Stimulated activated CD4-positive, alpha-beta T cell treated with anti-CD3 and anti-CD28 coated beads, Interleukin-12 subunit alpha, Interleukin-12 subunit beta, amount 100 ng/mL, for 4 hours (primary cell): Measurements from ENCODE around the gene GABRR1.
"Not testable (repeated sequence)": the region's sequence is repeated elsewhere in the genome, so short reads cannot be mapped to it uniquely, and the experiment has no call there.

Source experiments
- DNase-seq: peaks from one replicate; pipeline ENCODE4 v3.0.0-alpha.2; 2020

GABRR1 gene

DNA sequence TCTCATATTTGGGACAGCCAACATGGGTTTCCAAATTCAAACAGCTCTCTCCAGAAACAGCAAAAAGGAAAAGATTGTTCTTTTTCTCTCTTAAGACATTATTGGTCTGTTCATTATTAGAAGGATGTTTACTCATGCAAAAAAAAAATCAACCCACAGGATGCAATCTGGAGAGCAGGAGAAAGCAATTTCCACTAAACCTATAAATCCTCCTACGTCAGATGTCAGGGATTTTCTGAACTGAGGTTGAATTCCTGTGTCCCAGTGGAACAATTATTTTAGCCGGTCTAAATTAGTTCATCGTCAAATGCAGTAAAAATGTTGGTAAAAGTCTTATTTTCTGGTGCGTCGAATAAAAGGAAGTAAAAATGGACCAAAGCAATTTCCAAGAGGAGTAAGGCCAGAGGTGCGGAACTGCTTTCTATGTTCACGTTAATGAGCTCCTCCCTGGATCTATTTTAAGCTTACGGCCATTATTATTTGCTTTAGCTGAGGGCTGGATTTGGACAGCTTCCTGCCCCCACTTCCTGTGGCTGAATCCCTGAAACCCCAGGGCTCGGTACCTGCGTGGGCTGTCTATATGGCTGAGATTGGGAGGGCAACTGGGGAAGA is at the start of gene GABRR1:
Gene GABRR1 (minus strand): TSS at position 60 of the 612 bp plus-strand sequence. CDS start 36 bp downstream, at position 24.
- DNase-seq: no peak

DNA sequence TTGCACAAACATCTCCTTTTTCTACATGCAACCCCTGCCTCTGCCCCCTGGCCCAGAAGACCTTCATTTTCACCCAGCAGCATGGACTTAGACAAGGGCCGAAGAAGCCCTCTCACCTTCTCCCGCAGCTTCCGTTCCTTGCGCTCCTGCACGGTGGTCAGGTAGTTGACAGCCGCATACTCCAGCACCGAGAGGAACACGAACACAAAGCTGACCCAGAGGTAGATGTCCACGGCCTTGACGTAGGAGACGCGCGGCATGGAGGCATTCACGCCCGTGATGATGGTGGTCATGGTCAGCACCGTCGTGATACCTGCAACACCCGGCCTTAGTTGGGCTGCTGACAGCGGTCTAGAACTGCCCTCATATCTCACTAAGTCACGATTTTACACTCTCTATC is 47.1 kb upstream of the GABRR1 start:
- DNase-seq: no peak

DNA sequence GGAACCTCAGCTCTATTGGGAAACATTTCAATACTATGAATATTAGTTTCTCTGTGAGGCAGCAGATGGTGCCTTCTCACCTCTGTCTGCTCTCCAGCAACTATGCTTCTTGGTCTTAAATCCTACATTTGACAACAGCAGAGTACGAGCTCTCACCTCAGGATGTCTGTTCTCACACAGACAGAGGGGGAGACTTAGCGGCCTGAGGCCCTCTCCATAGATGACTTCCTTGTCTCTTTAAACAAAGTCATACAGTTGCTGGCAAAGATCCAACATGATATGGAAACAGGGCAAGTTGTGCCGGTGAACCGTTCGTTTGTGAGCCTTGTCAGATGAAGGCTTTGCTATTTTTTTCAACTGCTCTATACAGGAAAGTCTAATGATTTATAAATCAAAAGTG is 43.7 kb upstream of the GABRR1 start:
- no peak for DNase-seq

DNA sequence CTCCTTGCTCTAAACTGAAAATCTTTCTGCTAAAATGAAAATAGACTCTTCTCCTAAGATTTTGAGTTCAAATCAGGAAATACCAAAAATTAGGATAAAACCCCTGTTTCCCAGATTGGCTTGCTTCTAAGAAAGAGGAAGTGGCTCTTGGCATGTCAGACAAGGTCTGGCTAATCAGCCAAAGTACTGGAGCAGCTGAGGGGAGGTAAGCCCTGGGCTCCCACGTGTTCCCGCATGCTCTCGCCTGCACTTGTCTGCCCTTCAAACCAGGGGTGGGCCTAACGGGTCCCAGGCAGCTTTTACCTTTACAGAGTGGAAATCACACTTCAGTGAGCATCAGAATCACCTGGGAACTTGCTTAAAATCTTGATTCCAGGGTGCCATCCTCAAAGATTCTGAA is 43.2 kb upstream of the GABRR1 start:
- DNase-seq: no peak

DNA sequence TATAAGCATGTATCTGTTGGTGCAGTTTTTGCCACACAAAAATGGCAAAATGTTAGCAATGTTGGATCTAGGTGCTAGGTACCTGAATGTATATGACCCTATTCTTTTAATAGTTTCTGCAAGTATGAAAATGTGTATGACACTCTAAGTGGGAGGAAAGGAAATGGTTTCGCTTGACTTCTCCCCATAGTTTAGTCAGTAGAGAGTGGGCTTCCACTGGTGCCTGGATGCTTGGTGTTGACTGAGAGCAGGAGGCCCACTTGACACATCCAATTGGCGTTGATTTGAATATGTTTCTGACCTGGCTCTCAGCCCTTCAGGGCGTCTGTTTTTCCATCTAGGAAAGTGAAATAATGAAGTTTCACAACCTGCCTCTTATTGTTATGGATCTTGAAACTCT is 41.8 kb upstream of the GABRR1 start:
- DNase-seq: no peak

DNA sequence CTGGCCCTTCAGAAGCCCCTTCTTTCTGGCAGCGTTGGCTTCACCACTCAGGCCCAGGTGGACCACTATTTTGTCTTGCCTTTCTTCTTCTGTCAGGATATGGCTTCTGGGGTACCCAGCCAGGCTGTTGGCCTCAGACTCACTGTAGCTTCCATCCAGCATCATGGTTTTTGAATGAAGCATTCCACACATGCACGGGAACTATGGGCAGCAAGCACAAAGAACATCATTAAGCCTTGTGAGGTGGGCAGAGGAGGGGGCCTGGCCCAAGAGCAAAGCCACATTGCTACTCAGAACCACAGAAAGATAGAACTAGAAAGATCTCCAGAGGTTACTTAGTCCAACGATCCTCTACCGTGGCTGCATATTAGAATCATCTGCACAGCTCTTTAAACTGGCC is 40.6 kb upstream of the GABRR1 start:
- no peak for DNase-seq

DNA sequence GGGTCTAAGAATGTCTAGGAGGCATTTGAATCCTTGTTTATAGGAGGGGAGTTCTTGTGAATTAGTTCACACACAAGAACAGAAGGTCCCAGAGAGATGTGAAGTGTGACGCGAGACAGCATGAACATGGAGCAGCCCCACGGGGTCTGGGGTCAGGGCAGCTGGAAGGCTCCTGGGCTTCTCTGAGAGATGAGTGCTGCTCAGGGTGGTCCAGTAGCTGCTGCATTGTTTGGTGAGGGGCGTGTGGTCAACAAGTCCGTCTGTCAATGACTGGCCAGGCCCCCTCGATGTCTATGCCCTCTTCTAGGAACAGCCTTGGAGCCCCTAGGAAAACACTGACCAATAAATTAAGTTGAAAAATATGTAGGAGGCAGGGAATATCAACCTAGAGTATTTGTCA is 40.2 kb upstream of the GABRR1 start:
- DNase-seq: no peak

DNA sequence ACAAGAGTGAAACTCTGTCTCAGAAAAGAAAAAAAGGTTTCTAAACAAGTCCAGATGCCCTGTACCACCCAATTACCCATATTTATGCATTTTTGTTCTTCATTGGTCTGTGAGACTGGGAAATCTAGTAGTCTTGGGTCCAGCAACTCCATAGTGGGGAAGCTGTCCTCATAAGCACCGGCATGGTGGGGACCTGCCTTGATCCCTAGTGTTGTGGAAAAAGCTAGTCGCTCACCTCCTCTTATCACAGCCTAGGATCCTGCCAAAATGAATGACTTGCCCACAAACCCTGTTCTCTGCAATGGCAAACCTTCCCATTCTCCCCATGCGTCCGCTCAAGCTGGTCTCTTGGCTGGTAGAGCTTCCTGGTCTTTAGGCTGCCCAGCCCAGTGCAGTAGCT is 38.3 kb upstream of the GABRR1 start:
- DNase-seq: no peak

DNA sequence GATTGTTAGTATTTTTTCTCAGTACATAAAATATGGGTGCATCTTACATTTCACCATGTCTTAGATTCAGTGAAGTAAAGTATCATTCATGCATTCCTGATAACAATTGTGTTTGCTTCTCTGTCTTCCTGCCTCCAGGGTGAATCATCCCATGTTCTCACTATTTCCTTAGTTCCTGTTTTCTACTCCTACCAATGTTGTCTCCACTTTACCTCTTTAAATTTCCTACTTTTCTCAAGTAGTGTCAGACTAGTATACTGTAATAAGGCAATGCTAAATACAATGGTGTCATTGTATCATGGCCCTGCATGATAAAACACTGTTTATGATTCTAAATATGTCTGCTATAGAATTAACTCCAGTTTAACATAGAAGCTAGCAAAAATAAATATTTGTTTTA is 37.4 kb upstream of the GABRR1 start:
- DNase-seq: no peak

DNA sequence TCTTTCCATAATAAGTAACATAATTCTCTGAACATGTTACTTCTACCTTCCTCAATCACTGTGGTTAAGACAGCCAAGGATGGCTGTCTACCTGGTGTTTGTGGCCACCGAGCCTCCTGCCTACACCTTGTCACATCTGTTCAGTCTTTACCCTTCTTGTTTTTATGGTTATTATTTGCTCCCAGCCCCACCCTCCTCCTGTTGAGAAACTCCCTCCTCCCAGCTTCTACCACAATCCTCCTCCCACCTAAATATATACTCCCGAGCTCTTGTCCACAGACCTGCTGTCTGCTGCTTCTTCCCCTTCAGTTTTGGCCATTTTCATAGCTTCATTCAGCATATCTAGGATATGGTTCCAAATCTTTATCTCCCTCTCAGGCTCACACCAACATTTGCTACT is 35.7 kb upstream of the GABRR1 start:
- no peak for DNase-seq

DNA sequence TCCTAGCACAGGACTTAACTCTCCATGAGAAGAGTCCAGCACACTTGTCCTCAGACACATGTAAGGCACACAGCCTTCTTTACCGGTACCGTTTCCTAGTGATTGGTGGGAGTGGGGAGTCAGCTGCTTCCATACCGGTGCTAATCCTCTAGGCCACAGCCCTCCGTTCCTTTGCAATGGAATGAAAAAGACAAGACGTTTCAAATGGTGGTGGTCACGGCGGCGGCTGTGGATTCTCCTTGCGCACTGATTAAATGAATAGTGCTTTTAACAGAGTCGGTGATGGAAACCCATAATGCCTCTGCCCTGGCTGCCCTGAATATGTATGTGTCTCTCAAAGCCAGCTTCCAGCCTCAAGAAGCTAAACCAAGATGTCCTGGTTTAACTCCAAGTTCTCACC is 34.8 kb upstream of the GABRR1 start:
- no peak for DNase-seq

DNA sequence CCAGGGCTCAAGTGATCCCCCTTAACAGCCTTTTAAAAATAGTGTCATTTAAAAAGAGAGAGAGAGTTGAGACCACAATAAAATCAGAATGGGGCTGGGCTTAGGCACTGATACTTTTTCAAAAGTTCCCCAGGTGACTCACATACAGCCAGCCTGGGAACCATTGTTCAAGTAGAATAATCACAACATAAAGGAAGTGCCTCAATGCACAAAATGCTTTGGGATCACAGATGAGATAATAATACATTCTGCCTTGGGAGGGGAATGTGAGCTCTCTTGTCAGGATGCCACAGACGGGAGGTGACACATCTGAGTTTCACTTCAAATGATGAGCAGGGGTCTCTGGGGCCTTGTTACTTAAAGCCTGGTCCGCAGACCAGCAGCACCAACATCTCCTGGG is 34.0 kb upstream of the GABRR1 start:
- no peak for DNase-seq

DNA sequence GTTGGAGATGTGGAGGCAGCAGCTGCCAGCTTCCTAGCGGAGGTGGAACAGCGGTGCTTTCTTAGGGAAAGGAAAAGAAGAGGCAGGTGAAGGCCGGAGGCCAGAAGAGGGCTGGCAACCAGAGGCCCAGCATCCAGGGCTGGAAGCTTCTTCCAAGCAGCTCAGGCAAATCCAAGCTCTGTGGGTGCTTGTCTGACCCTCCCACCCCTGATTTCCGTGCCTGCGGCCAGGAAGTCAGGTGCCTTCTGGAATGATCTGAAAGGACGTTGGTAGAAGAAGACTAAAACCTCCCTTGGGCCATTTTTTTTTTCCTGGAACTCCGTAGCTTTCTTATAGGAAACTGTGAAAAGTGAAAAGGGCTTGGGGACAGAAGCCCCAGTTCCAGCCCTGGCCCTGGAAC is 33.1 kb upstream of the GABRR1 start:
- DNase-seq: no peak

DNA sequence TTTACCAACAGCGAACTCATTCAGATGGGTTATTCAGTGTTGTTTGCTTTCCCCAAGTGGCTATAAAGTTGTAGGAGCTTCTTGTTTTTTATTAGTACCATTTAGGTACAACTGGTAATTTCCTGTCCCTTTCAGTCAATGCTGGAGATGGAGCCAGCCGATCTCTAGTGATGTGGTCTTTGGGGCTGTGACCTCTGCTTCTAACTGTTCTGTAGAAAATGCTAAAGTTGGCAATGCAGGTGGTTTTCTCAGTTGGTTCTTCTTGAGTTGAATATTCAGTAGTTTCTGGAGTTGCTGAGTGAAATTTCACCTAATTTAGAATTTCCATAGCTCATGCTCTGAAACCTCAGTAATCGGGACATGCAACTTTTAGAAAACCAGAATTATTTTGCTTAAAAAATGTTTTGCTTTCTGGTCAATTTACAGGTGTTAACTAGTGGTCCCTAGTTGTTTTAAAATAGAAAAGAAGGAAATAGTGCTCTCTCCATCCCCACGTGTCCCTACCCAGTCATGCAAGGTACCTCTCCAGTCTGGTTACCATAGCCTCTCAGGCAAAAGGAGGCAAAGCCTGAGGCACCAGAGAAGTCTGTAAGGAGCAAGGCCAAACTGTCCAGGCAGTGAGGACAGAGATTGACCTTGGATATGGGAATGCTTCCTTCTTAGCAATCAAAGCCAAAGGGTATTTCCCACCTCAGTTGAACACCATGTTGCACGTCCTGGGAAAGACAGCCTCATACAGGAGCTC is 27.3 kb upstream of the GABRR1 start:
- no peak for DNase-seq

DNA sequence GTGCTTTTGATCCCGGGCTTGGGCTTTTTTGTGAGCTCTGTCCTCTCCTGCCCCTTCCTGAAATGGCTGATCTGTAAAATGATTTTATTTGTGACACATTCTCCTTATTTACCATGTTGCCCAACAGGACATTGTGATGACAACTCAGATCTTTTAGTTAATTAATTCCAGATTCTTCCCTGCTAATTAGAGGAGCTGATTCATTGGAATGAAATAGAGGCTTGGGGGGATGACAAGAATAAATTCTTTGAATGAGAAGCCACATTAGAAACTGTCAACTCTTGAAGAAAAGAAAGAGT is 26.1 kb upstream of the GABRR1 start:
- no peak for DNase-seq

DNA sequence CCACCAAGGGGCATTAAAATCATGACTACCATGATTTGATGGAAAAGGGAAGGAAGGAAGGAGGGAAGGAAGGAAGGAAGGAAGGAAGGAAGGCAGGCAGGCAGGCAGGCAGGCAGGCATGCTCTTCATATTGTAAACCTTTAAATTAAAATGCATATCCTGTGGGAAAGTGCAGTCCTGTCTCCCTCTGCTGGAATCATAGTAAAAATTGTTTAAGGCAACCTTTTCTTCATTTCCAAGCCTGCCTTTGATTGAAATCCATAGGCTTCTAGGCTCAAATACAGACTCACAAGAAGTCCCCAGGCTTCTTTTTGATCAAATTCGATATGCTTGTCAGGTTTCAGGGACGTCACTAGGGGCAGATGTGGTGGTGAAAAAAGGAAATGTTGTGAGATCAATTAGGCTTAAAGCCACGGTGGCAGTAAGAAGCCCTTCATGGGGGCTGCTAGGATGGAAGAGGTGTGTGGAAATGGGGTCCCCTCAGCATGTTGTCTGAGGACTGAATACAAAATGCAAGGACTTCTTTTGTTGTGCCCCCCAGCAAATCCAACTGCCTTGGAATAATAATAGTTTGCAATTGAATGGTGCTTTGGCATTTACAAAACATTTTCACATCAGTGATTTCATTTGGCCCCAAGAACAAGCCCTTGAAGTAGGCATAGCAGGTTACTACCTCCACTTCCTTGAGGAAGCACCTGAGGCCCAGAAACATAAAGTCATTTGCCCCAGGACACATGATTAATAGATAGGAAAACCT is 25.6 kb upstream of the GABRR1 start:
- DNase-seq: no peak

DNA sequence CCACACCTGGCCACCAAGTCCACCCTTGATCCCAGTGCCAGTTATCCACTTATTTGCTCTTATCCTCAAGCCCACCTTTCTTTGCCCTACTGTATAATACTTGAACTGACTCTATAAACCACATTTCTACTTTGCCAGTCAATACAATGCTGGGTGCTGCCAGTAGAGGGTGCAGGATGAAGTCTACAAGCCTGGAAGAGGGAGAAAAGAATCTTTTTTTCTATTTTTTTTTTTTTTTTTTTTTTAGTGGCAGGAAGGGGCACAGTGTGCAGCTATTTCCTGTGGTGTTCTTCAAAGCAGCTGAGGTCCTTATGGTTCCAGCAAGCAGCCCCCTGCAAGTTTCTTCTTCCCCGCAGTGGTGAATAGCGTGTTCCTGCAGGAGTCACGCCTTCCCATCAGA is 22.2 kb upstream of the GABRR1 start:
- no peak for DNase-seq

DNA sequence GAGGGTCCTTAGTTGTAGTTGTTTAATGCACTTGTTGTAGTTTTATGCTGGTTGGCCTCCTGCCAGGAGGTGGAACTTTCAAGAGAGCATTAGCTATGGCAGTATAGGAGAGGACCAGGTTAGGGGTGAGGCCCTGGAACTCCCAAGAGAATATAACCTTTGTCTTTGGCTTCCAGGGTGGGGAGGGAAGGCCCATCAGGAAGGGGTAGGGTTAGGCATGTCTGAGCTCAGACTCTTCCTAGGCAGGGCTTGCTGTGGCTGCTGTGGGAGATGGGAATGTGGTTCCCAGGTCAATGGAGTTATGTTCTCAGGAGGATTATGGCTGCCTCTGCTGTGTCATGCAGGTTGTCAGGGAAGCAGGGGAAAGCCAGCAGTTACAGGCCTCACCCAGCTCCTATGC is 20.0 kb upstream of the GABRR1 start:
- DNase-seq: no peak

DNA sequence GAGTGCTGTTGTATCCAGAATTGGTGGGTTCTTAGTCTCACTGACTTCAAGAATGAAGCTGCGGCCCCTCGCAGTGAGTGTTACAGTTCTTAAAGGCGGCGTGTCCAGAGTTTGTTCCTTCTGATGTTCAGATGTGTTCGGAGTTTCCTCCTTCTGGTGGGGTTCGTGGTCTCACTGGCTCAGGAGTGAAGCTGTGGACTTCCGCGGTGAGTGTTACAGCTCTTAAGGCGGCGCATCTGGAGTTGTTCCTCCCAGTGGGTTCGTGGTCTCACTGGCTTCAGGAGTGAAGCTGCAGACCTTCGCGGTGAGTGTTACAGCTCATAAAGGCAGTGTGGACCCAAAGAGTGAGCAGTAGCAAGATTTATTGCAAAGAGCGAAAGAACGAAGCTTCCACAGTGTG is 16.4 kb upstream of the GABRR1 start:
- not testable (repeated sequence) for DNase-seq

DNA sequence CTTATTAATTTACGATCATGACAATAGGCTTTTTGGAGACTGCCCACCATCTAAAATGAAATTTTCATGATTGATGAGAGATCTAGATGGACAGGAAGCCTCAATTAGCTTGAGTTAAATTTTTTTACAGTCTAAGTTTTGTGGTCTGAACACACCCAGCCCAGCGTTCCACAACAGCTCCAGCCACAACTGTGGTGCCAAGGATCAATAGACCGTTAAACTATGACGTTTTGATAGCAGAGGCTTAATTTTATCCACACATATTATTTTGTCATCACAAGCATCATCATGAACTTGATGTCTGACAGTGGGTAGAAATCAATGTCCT is 5.5 kb upstream of the GABRR1 start:
- DNase-seq: no peak

DNA sequence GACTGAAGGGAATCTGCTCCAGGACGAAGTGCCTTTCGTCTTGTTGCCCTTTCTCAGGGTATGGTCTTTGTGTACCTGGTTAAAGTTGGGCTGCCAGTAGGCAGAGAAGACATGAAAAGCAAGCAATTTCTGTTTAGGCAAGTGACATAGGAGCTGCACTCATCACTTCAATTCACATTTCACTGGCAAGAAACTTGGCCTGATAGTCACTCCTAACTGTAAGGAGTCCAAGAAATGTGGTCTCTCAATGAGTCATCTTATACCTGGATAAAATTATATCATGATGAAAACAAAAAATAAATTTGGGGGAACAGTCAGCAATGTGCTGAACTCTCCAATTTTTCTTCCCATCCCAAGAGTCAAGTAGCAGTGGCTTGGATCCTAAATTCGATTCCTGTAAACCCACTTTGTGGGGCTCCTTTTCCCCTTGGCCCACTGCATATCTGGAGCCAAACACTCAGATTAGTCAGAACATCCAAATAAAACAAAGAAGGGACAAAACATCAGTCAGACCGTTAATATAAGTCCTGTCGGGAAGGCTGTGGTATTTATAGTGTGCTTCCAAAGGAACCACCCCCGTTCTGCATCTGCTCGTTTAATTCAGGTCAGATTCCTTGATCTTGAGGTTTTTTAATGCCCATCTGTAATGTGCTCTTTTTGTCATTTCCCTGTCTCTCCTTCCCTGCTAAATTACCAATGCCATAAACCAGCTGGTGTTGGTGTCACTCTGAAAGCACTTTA is 5.0 kb upstream of the GABRR1 start:
- DNase-seq: no peak

DNA sequence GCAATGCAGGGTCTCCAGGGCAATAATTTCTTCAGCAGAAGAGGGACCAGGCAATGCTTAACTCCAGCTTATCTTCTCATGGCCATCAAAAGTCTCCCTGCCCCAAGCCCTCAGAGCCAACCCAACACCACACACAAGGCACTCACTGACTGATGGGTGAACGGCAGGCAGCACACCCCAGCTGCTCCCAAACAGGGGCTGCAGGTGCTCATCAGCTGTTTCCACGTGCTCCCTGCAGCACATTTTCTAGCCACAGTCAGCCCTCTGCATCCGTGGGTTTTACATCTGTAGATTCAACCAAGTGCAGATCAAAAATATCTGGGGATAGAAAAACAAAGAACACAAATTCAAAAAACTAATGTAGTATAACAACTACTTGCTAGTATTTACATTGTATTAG is 4.0 kb upstream of the GABRR1 start:
- DNase-seq: no peak

DNA sequence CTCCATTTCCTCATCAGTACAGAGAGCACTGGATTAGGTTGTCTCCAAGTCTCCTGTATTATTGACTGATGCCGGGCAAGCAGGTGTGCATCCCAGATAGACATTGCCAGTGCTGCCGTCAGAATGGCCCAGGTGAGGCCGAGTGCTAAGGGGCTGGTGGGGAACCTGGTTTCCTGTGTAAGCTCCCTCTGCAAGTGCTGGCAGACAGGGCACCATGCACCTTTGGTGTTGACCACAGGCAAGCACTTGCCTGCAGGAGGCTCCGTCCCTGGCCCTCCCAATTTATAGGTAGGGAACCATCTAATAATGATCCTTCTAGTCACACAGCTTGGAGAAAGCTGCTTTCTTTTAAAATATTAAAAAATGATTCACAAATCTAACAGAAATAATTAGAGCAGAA is 747 bp downstream of the GABRR1 start:
- DNase-seq: no peak

DNA sequence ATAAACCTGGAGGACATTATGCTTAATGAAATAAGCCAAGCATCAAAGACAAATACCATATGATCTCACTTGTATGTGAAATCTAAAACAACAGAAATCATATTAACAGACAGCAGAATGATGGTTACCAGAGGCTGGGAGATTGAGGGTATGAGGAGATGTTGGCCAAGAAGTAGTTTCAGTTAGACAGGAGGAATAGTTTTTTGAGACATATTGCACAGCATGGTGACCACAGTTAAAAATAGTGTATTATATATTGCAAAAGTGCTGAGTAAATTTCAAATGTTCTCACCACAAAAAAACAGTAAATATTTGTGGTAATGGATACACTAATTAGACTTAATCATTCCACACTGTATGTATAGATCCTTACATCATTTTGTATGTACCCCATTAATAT is 1.8 kb downstream of the GABRR1 start:
- no peak for DNase-seq
